Stimulated activated CD4-positive, alpha-beta T cell treated with anti-CD3 and anti-CD28 coated beads, Interleukin-2, amount 100 ng/mL, for 24 hours (primary cell): ENCODE data around the gene H2BK1.

ENCODE experiments used
- DNase-seq, 2 donors: peaks; one replicate each; pipeline ENCODE4 v3.0.0-alpha.2; 2020

The H2BK1 gene

DNA sequence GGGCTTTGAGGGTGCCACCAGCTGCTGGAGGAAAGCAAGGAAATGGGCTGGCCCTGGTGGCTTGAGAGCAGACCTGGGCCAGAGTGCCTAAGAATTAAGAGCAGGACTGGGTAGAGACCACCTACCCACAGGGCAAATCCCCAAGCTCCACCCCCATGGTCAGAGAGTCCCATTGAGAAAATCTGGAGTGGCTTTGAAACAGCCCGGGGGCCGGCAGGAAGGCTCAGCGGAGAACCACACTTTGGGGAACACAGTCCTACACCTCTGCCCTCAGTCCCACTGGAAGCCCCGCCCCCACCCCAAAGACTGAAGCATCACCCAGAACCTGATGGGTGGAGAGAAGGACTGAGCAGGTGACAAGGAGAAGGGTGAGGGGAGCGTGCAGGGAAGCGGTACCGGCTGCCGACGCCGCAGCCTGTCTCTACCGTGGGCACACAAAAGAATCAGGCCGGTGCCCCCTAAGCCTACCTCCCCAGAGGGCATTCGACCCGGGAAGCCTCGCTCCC is 34.6 kb upstream of the H2BK1 start:
- no peak for DNase-seq

GRCh38 chr7:151244196-151244840 is 34.0 kb upstream of the H2BK1 start:
- peak; percentile 67 to 70 for DNase-seq

DNA sequence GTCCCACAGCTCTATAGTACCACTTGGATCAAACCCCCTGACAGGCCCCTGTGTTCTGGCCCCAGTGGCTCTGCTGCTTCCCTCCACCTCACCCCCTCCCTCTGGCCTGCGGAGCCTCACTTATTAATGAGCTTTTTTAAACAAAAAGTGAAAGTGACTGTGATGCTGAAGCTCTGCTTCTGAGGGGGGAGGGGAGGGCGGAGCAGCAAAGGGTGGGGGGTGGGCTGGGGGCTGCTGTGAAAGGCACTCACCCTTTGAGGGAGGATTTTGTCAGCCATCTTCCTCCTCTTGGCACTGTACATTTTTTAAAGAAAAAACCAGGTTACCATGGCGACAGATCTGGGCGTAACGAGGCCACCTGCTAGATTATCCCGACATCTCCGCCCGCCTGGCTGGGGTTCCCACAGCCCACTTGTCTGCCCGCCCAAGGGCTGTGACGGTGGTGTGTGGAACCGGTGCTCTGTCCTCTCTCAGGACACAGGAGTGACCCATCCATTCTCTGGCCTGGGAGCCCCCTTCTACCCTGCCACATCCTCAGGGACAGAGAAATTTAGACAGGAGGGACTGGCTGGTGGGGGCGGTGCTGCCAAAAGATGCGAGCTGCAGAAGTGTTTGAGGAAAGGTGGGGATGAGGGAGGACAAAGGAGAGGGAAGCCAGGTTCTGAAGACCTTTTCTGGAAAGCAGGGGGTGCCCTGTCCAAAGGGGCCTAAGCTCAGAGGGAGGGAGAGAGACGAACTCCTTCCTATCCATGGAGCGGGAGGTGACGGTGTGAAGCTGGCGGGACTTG is 33.3 kb upstream of the H2BK1 start:
- DNase-seq = peak in 1 of 2 donors; percentile 43

- no peak for DNase-seq
These were observed 32.7 kb upstream of the H2BK1 start for GRCh38 chr7:151243045-151243349.

DNA sequence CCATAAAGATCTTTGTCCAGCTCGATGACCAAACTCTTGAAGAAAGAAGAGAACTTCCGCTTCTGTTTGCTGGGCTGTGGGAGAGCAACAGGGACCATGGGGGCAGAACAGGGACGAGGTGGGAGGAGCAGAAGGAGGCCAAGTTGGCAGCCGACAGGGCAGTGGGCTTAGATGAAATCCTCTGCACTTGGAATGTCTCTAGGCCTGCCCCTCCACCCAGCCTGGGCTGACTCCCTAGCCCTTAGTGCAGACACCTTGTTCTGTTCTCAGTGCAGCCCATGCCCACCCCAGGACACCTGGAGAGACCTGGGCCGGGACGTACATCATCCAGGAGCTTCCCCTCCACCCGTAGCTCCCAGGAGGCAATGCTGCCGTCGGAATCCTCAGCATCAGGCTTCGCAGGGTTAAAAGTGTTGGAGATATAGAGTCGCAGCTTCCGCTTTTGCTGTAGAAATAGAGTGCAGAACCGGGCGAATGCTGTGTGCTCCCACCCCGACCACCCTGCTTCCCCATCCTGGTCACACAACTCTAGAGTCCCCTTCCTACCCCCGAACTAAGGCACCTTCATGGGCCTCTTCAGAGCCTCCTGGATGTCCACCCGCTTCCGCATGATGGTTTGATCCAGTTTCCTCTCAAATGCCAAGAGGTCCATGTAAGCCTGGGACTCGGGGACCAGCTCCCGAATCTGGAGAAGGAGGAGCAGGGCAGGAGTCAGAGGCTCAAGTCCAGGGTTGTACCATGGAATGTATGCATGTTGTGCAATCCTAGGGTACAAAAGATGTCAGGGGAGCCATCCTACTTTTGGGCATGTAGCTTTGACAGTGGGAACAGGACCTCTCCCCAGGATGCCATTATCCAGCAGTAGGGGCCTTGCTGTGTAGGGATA is 32.1 kb upstream of the H2BK1 start:
- DNase-seq = no peak

- no peak for DNase-seq
These were observed 31.4 kb upstream of the H2BK1 start for GRCh38 chr7:151241755-151242096.

DNA sequence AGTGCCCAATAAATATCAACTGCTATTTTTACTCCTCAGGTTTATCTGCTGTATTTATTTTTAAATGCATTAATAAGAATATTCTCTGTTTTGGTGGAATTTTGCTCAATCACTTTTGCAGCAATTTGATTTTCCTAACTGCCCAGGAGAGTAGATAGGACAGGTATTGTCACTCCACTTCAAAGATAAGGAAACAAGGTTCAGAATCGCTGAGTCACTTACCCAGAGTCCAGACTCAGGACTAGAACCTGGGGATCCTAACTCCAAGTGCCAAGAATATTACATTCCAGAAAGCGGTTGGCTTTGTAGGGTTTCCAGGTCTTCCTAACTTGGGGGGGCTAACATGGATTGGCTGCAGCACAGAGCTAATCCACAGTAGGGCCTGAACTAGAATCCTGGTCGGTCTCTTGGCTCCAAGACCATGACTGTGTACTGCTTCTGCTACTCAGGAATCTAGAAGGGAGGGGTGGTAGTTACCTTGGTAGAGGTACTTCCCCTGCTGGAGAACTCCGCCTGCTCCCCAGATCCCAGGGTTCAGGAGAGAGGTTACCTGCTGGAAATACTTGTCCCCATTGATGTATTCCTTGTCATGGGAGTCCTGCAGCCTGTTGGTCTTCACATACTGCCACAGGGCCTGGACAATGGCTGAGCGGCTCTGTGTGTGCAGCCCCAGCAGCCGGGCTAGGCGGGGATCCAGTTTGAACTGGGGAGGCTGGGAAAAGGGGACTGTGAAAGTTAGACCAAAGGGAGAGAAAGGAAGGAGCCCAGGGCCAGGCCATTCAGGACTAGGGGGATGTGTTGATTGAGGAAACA is 30.9 kb upstream of the H2BK1 start:
- no peak for DNase-seq

DNA sequence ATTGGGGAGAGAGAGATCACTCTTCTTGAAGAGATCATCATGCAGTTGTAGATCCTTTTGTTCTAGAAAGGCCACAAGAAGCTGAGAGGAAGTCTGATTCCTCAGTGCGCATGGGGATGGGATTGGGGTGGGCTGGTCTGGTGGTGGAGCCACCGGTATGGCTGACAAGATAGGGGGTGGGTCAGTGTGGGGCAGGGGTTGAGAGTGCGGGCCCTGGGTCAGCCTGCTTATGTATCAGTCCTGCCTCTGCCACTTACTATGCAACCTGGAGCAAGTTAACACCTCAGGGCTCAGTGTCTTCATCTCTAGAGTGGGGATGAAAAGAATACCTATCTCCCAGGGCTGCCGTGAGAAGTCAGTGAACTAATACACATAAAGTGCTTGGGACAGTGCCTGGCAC is 30.2 kb upstream of the H2BK1 start:
- DNase-seq = no peak

- DNase-seq = no peak
These were observed 29.7 kb upstream of the H2BK1 start for GRCh38 chr7:151239837-151240459.

- no peak for DNase-seq
These were observed 28.9 kb upstream of the H2BK1 start for GRCh38 chr7:151238924-151239836.

- DNase-seq = no peak
These were observed 28.0 kb upstream of the H2BK1 start for GRCh38 chr7:151238190-151238810.

GRCh38 chr7:151237244-151238189 is 27.2 kb upstream of the H2BK1 start:
- no peak for DNase-seq

- no peak for DNase-seq
These were observed 26.1 kb upstream of the H2BK1 start for GRCh38 chr7:151236406-151236805.

- DNase-seq = no peak
These were observed 25.0 kb upstream of the H2BK1 start for GRCh38 chr7:151235091-151235787.

- no peak for DNase-seq
These were observed 23.5 kb upstream of the H2BK1 start for GRCh38 chr7:151233804-151234203.

DNA sequence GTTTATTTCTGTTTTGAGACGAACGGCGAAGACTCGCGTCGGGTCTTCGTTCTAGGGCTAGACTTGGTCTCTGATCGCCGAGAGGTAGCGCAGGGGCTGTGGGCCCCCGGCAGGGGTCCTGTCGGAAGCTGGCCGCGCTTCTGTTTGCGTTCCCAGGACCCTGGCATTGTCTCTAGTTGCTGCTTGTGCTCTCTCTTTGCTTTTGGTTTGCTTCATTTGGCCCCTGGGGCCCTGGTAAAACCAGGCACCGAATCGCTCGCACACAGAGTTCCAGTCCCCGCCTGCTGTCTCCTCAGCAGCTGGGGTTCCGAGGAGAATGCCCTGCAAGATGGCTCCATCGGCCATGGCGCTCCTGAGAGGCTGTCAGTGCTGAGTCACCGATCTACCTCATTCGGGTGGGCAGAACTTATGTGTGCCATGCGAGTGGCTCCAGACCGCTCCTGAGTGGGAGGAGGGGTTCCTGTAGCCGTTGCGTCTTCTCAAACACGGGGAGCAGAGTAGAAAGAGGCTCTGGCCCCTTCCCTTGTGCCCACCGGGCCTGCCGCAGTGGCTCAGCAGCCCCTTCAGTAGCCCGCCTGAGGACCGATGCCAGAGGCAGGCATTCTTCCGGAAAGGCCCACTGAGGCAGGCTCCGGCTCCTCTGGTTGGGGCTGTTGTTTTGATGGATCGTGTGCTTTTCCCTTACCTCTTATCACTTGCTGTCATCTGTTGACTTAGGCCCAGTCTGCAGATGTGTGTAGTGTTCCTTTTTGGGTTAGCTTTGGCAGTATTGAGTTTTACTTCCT is 22.8 kb upstream of the H2BK1 start:
- peak; percentile 77 to 81 for DNase-seq

DNA sequence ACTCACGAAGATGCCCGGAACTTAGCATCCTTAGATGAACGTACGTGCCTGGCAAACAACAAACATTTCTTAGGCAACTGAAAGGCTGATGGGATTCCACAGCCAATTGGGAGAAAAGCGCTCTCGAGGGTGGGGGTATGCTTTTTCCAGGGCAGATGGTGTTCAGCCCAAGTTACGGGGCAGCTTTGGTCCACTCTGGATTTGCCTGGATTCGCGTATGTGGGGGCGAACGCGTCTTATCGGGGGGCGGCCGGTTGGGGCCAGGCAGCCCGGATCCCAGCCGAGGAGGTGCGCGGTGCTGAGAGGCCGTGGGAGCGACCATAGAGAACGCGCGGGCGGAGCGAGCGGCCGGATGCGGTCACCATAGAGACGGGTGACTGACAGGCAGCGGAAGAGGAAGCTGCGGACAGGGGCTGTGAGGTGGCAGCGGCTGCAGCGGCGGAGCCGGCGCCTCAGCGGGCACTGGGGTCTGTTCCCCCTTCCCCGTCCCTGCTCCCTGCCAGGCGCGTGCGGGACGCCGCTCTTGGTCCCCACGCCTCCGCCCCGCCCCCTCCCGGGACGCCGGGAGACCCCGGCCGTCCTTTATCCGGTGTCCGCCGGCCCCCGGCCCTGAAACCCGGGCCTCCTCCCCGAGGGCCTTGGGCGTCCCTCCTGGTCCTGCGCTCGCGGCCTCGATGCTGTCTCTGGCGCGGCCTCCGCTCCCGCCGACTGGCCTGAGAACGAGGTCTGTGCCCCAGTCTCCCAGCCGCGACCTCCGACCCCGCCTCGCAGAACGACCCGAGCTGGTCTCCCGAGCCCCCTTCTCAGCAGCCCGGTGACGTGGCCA is 22.0 kb upstream of the H2BK1 start, which contains the start of gene CHPF2:
CHPF2 (plus strand) TSS at position 393 of the 826 bp plus-strand sequence. CDS start 1,529 bp downstream, outside the sequence.
- peak; percentile 90 to 92 for DNase-seq
